Astrocyte of the hippocampus (primary cell): ENCODE results near the gene NUS1.
A peak's percentile ranks its signal among the peaks of the same experiment; 100 is the strongest.
"Not testable (repeated sequence)": the region's sequence is repeated elsewhere in the genome, so short reads cannot be mapped to it uniquely, and the experiment has no call there.

Experiments
- DNase-seq: peaks from one replicate; pipeline ENCODE4 v3.0.0; 2011; ENCODE audit warnings: low read depth, low spot score

NUS1 gene

GRCh38 chr6:117674991-117675657, at the start of gene NUS1:
Gene NUS1 (plus strand): TSS chr6:117675469. CDS start chr6:117675671, 202 bp downstream.
- peak; percentile 99 for DNase-seq

DNA sequence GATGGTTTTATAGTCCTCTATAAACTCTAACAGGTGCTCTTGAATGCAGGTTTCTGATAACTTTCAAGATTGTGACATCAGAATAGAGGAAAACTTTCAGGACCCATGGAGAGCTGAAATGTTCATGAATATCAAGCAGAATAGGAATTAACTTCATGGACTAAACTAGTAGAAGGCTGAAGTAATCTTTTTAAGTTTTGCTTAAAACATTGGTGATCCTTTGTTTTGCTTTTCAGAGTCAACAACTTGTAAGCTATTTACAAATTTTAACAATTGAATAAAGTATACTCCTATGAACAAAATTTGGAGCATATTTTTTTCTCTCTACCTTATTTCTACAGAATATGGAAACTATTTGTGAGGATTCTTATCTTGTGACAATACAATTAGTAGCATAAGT, 47.7 kb upstream of the NUS1 start:
- no peak for DNase-seq

GRCh38 chr6:117629119-117629660, 46.1 kb upstream of the NUS1 start:
- no peak for DNase-seq

DNA sequence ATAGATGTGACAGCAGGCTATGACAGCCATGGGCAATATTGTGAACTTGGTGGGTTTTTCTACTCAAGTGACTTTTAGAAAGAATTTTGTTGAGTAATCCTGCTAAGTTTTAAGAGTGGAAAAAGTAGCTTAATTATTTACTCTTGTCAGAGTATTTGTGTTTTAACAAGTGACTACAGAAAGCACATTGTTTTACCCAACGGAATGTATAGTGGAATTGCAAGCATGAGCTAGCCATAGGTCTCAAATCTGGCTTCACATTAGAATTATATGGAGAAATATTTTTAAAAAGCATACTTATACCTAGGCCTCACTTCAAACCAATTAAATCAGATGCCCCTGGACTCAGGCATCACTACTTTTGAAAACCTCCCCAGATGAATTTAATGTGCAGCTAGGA, 37.5 kb upstream of the NUS1 start:
- DNase-seq, result no peak

DNA sequence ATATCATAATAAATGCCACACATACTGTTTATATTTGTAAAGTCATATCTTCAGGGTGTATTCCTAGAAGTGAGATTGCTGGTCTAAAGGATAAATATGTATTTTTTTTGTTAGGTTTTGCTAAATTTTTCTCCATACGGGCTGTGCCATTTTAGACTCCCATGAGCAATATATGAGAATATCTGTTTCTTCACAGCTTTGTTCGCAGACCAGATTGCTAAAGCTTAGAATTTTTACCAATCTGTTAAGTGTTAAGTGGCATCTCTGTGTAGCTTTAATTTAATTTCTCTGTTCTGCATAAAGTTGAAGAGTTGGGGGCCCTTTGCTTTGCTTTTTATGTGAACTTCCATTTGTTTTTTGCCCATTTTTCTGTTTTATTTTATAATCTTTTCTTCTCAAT, 32.3 kb upstream of the NUS1 start:
- no peak for DNase-seq

GRCh38 chr6:117651984-117652383, 23.3 kb upstream of the NUS1 start:
- not testable (repeated sequence) for DNase-seq

GRCh38 chr6:117653949-117654348, 21.3 kb upstream of the NUS1 start:
- DNase-seq, result no peak

GRCh38 chr6:117655380-117655779, 19.9 kb upstream of the NUS1 start:
- DNase-seq, result no peak

- no peak for DNase-seq
These were observed 8.4 kb upstream of the NUS1 start for GRCh38 chr6:117666881-117667280.

- DNase-seq, result no peak
These were observed 6.5 kb upstream of the NUS1 start for GRCh38 chr6:117668736-117669135.

DNA sequence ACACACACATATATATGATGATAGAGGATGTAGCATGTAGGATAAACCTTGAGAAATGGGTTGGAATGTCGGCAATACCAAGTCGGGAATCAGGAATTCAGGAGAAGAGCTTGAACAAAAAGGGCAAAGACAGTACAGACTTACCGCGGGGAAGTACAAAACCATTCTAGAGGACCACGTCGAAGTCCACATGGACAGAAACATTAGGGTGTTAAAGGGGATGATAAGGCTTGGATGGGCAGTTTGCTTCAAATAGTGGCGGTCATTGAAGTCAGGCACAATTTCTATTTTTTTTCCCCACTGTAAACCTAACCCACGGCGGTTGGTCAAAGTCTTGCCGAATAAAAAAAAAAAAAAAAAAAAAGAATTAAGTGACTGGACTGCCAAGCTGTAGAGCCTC, 766 bp upstream of the NUS1 start:
- DNase-seq, result no peak

DNA sequence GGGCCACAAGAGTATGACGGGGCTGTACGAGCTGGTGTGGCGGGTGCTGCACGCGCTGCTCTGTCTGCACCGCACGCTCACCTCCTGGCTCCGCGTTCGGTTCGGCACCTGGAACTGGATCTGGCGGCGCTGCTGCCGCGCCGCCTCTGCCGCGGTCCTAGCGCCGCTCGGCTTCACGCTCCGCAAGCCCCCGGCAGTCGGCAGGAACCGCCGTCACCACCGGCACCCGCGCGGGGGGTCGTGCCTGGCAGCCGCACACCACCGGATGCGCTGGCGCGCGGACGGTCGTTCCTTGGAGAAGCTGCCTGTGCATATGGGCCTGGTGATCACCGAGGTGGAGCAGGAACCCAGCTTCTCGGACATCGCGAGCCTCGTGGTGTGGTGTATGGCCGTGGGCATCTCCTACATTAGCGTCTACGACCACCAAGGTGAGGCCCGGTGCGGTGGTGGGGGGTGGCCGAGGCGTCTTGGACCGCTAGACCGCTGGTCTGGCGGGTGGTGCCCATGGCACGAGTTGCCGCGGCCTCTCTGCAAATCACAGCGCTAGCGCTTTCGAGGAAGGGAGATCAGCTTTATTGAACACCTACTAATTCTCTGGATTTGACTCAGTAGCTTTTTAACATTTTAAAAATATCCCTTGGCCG, 511 bp downstream of the NUS1 start:
- peak; percentile 47 for DNase-seq

DNA sequence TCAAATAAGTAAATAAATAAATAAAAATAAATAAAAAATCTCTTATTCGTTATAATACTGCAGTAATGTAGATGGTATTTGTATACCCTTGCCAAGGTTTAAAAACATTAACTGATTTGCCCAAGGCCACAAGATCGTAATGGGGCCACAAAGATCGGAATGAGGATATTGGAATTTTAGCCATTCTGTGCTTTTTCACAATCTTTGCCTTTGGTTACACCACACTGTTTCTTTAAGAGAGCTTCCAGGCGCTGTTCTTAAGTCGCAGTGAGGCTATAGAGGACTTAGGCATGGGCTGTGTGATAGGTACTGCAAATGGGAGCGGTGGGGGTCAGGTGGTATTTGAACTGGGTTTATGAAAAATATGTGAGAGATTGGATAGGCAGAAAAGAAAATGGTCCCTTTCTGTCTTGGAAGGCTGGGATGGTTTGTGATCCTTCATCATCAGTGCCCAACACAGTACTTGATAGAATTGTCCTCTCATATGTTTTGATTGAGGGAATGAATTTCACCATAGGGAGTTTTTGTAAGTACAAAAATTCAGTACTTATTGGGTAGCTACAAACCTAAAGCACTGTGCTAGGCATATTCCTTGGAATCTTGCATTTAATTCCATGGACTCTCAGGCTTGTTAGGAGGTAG, 1.4 kb downstream of the NUS1 start:
- DNase-seq, result no peak

DNA sequence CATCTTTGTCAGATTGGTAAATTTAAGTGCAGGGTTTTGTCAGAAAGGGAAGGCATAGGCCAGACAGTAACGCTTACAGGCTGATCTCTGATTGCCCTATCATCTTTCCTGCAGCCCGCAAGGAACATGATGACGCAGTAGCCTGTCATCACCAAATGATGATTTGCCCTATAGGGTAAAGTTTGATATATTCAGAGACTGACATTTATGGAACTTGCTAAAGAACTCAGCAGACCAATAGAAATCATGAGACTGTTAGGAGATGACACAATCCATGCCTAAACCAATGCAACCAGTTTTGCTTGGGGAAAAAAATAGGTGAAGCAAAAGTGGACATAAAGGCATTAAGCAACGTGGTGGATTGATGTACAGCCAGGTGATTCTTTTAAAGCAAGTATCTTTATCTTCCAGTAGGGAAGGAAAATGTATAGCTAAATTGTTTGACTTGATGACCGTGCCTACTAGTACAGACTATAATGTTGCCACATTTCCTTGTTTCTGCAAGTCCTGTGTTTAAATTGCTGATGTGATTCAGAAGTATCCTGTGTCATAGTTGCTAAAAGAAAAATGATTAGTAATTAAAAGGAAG, 2.4 kb downstream of the NUS1 start:
- DNase-seq, result no peak

- no peak for DNase-seq
These were observed 6.0 kb downstream of the NUS1 start for GRCh38 chr6:117681162-117681741.

GRCh38 chr6:117684749-117685148, 9.5 kb downstream of the NUS1 start:
- DNase-seq, result no peak

DNA sequence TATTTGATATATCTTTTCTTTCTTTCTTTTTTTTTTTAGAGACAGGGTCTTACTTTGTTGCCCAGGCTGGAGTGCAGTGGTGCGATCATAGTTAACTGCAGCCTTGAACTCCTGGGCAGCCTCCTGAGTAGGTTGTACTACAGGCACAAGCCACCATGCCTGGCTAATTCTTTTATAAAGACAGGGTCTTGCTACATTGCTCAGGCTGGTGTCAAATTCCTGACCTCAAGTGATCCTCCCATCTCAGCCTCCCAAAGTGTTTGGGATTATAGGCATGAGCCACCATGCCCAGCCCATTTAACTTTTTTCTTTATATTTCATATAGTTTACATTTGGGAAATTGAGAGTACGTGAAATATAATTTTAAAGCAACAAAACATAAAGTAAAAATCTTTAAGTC, 10.1 kb downstream of the NUS1 start:
- no peak for DNase-seq

DNA sequence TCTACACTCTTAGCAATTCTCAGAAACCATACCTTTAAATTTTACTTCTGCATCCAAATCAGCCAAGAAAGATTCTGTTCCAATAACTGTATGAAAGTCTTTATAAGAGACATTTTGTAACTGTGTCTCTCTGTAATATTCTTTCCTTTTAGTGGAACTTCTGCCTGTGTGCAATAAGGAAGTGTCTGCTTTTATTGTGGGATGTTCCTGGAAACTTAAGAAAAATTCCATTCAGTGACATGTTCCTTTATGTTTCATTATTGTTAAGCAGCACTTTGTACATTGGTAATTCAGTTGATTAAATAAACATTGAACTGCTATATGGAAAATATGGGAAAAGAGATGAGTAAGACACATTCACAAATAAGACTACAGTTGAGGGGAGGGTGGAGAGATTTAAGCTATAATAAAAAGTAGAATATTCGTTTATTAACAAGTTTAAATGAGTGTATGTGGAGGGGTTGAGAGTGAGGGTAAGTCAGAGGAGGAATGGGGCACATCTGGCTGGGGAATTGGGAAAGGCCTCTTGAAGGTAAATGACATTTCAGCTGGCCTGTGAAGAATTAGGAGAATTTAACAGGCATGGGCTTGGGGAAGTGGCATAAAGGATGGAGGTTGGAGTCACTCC, 11.9 kb downstream of the NUS1 start:
- no peak for DNase-seq

DNA sequence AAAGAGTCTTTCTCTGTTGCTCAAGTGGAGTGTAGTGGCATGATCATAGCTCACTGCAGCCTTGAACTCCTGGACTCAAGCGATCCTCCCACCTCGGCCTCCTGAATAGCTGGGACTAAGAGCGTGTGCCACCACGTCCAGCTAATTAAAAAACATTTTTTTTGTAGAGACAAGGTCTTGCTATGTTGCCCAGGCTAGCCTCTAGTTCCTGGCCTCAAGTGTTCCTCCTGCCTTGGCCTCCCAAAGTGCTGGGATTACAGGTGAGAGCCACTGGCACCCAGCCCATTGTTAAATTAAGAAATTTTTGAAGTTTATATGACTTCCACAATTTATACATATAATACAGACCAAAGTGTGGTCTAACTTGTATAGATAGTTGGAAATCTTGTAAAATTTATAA, 14.3 kb downstream of the NUS1 start:
- DNase-seq, result not testable (repeated sequence)

- DNase-seq, result no peak
These were observed 31.2 kb downstream of the NUS1 start for GRCh38 chr6:117706504-117706903.

GRCh38 chr6:117706936-117707509, 31.8 kb downstream of the NUS1 start:
- not testable (repeated sequence) for DNase-seq
